Measurements from ENCODE around the gene SMC1B.
A peak's percentile ranks its signal among the peaks of the same experiment; 100 is the strongest.

DNA sequence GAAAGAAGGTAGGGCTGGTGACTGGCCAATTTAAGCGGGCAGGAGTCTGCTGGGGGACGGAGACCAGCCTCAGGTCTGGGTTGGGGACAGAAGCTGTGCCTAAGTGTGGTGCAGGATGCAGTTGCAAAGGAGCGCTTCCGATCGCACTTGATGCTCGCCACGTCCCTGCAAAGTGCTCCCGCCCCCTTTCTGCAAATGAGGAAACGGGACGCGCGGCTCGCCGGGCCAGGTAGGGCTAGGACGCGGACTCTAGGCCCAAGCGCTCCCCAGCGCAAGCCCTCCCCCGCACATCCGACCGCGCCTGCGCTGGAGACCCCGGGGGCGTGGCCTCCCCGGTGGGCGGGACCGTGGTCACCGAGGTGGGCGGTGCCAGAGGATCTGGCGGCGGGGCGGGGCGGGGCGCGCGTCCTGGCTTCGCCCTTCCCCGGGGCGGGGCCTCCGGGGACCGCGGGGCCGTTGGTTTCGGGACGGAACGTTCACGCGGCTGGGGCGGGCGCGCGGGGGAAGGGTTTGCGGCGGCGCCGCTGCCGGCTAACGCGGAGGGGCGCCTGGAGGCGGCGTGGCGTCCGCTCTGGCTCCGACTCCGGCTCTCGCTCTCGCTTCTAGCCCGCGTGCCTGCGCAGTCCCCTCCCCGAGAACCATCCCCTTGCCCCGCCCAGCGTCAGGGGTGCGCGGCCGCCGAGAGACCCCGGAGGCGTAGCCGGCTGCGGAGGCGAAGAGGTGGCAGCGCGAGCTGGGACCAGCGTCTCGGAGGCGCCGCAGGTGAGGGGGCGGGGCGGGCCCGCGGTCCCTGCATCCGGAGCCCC is 103.8 kb downstream of the SMC1B start, which contains the start of gene FAM118A:
- TF ChIP-seq TAF1 (IDR thresholded peaks at IDR 0.05; ENCODE audit: borderline replicate concordance, insufficient read depth, low read length): peak; percentile 70; the same call in 1 of the 2 replicates
- peak; percentile 46; the same call in 1 of the 2 replicates for TF ChIP-seq POLR2AphosphoS5 (IDR thresholded peaks at IDR 0.05; ENCODE audit: low read depth, low read length)

Measured in PFSK-1 (cell line).